ES-I3 (cell line): ENCODE data around the gene ADPRH.
"Not testable (repeated sequence)": the region's sequence is repeated elsewhere in the genome, so short reads cannot be mapped to it uniquely, and the experiment has no call there.

Source experiments
- H3K36me3 ChIP-seq: 2 replicates; pipeline ENCODE4 v1.6.1; 2013; ENCODE audit warnings: mild to moderate bottlenecking, low read length, control low read depth, moderate library complexity; ENCODE audit not compliant: insufficient read depth
- H3K4me1 ChIP-seq: 2 replicates; pipeline ENCODE4 v1.6.1; 2013; ENCODE audit warnings: mild to moderate bottlenecking, control low read depth, low read length; ENCODE audit not compliant: insufficient read depth
- H3K9ac ChIP-seq: 2 replicates; pipeline ENCODE4 v1.6.1; 2013; ENCODE audit warnings: low read depth, mild to moderate bottlenecking, low read length, moderate library complexity
- H3K9me3 ChIP-seq: 2 replicates; pipeline ENCODE4 v1.6.1; 2013; ENCODE audit warnings: mild to moderate bottlenecking, low read length, moderate library complexity; ENCODE audit not compliant: control insufficient read depth, insufficient read depth

The ADPRH gene

DNA sequence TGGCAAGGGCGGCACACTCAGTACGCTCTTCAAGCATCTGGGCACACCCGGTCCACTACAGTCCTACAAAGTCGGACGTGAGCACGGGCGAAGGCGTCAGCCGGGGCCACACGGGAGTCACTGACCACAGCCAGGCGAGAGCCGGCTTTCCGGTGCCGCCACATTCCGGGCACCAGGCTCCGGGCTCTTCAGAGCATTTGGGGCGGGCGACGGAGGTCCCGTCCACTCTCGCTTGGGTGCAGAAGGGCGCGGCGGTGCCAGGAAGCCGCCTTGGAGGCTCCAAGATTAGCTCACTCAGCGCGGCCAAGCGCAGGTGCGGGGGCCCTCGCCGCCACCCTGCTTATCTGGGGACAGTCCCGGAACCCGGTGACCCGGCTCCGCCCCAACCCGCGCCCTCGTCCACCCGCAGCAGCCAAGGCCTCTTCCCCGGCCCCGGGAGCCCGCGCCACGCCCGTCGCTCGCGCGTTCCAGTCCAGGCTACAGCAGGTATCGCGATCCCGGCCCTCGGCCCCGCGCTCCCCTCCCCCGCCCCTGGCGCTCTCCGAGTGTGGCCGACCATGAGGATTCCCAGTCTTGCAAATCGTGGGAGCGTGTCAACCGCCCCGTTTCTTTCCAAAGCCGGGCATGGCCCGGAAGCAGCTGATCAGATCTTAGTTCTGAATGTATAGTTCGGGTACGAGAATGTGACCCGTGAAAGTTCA lies at the start of gene ADPRH:
Gene ADPRH, plus strand, starts transcription at position 127 of the 701 bp plus-strand sequence. CDS start 2,678 bp downstream, outside the sequence.
- peak within 1 kb of the TSS; percentile 60 for H3K9ac ChIP-seq
- H3K9me3 ChIP-seq: no peaks in the 10 kb centered on the region
- H3K36me3 ChIP-seq: no peaks in the 10 kb centered on the region
- no peaks in the 10 kb centered on the region for H3K4me1 ChIP-seq

DNA sequence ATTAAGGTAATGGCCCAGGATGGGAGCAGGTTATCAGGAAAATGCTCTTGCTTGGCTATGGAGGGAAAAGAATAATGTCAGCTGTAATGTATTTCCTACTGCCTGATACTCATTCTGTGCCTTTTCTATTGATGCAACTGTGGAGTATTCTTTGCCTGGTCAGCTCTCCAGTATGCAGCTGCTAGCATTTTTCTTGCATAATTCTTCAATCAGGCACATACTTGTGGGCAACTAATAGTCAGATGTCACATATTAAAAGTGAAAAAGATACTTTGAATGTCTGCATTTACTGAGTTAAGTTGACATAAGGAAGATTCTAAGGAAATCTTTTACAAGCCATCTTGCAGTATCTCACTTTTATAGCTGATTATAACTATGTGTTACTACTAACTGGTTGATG lies 49.4 kb upstream of the ADPRH start:
- Histone ChIP-seq H3K9me3 (no peaks in the 10 kb centered on the region; the same call in 1 of the 2 replicates), H3K9ac (no peak overlapping the region), H3K36me3 (no peaks in the 10 kb centered on the region), H3K4me1 (peaks cover 6% of the 10 kb centered on the region)

DNA sequence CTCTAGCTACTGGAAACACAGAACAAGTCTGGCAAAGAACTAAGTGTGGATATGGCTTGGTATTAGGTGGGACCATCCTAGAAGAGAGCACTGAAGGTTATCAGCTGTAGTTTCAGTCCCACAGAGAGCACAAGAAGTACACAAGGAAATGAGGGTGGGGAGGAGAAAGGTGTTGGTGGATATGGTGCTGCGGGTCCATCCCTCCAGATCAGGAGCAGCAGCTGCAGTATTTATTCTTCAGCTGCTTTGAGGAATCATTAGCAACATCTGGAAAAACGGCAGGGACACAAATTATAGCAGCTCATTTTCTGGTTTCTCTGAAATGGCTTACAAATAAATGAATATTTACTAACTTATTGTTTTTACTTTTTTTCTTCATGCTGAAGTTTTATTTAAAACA lies 48.8 kb upstream of the ADPRH start:
- no peaks in the 10 kb centered on the region for H3K36me3 ChIP-seq
- peaks cover under 1% of the 10 kb centered on the region; the same call in 1 of the 2 replicates for H3K4me1 ChIP-seq
- no peaks in the 10 kb centered on the region; the same call in 1 of the 2 replicates for H3K9me3 ChIP-seq
- H3K9ac ChIP-seq: no peak overlapping the region

DNA sequence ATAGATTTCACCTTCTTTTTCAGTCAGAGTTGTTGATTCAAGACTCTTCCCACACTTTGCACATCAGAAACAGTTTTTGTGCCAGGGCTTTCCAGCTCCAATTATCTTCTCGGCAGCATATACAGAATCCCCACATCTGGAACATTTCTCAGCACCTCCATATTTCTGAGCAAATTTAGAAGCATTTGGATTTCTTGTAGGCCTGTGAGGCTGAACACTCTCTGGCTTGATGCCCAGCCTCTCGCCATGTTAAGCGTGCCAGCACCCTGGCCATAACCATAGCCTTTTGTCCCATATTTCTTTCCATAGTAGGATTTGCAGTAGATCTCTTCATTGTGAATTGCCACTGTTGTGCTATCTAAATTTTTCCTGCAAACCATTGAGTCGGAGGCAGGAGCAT lies 48.1 kb upstream of the ADPRH start:
- Histone ChIP-seq H3K9me3 (no peaks in the 10 kb centered on the region; the same call in 1 of the 2 replicates), H3K4me1 (no peaks in the 10 kb centered on the region), H3K36me3 (no peaks in the 10 kb centered on the region), H3K9ac (no peak overlapping the region)

DNA sequence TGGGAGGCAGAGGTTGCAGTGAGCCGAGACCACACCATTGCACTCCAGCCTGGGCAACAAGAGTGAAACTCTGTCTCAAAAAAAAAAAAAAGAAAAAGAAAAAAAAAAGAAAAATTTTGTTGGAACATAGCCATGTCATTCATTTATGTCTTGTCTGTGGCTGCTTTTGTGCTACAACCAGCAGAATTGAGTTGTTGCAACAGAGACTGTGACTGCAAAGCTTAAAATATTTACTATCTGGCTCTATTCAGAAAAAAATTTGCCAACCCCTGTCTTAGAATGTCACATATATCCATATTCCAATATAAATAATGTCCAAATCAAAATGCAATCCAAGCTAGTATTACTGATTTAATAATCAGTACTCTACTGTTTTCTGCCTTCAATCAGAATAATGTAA lies 45.0 kb upstream of the ADPRH start:
- Histone ChIP-seq H3K36me3 (no peaks in the 10 kb centered on the region), H3K9ac (no peak overlapping the region), H3K9me3 (no peaks in the 10 kb centered on the region), H3K4me1 (no peaks in the 10 kb centered on the region)

DNA sequence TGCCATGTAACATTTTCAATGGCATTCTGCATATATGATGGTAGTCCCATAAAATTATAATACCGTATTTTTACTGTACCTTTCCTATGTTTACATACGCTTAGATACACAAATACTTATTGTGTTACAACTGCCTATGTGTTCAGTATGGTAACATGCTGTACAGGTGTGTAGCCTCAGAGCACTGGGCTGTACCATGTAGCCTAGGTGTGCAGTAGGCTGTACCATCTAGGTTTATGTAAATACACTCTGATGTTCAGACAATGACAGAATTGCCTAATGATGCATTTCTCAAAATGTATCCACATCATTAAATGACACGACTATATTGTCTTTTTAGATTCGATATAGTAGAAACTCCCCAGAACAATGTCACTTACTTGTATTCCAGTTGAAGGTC lies 42.5 kb upstream of the ADPRH start:
- Histone ChIP-seq H3K9me3 (no peaks in the 10 kb centered on the region), H3K4me1 (no peaks in the 10 kb centered on the region), H3K9ac (no peak overlapping the region), H3K36me3 (no peaks in the 10 kb centered on the region)

DNA sequence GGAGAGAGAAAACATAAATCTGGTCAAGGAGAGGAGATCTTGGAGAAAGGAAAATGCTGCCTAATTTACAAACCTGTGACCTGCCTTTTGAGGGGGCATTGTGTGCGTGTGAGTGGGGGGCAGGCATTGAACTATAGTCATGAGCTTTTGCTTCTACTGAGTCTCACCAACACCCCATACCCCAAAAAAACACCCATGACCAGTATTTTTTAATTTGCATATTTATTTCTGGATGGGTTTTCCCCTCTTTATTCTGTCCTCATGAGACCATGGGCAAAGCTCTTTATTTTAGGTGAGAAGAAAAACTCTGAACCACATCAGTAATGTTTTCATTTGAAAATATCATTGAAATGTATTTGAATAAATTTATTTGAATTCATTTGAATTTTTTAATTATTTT lies 40.5 kb upstream of the ADPRH start:
- H3K9me3 ChIP-seq: no peaks in the 10 kb centered on the region
- no peaks in the 10 kb centered on the region for H3K4me1 ChIP-seq
- H3K36me3 ChIP-seq: no peaks in the 10 kb centered on the region
- H3K9ac ChIP-seq: no peak overlapping the region

DNA sequence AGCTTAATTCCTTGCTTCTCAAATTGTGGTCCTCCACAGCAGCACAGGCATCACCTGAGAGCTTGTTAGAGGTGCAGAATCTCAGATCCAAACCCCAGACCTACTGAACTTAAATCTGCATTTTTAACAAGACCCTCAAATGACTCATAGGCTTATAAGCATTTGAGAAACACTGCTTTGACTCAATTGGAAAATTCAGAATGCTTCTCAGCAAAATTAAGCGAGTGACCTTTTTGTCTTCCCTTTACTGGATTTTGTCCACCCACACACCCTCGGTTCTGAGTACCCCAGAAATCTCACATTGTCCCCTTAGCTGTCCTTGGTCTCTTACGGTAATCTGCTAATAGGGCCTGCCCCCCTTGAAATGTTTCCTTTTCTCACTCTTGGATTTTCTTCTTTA lies 37.7 kb upstream of the ADPRH start:
- H3K4me1 ChIP-seq: no peaks in the 10 kb centered on the region
- H3K36me3 ChIP-seq: no peaks in the 10 kb centered on the region
- no peak overlapping the region for H3K9ac ChIP-seq
- no peaks in the 10 kb centered on the region for H3K9me3 ChIP-seq

DNA sequence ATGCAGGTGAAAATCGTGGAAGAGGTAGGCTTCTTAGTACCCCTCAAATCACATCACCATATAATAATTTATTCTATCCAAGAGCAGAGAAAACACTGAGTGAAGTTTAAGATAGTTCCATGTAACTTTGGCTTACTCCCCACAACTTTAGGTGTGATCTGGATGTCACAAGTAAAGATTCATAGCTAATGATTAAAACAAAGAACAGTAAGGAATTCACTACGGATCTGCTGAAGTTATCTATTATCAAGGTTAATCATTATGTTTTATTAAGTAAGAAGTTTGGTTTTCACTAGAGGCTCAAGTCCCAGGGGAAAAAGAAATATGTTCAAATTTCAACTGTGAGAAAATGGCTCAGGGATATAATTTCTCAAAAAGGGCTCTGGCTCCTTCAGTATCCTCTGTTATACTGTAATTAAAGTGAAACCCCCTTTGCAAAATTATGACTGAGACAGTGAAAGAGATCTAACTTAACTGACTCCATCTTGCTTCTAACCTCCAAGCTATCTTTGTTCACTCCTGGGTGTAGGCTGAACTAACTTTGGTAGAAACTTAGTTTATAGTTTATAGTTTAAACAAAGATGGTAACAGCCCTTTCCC lies 37.0 kb upstream of the ADPRH start:
- no peaks in the 10 kb centered on the region for H3K36me3 ChIP-seq
- no peaks in the 10 kb centered on the region for H3K4me1 ChIP-seq
- H3K9me3 ChIP-seq: no peaks in the 10 kb centered on the region
- H3K9ac ChIP-seq: no peak overlapping the region

DNA sequence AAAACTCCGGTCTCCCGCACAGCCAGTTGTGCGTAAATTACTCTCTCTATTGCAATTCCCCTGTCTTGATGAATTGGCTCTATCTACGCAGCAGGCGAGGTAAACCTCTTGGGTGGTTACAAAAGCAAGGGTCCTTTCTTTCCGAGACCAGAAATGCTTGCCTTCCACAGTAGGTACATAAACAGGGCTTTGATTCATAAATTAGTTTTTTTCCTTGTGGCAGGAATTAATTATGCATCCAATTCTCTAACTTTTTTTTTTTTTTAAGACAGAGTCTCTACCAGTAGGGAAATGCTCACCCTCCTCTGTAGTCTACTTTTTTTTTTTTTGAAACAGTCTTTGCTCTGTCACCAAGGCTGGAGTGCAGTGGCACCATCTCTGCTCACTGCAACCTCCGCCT lies 36.1 kb upstream of the ADPRH start:
- H3K9ac ChIP-seq: no peak overlapping the region
- no peaks in the 10 kb centered on the region for H3K36me3 ChIP-seq
- no peaks in the 10 kb centered on the region for H3K9me3 ChIP-seq
- H3K4me1 ChIP-seq: no peaks in the 10 kb centered on the region

DNA sequence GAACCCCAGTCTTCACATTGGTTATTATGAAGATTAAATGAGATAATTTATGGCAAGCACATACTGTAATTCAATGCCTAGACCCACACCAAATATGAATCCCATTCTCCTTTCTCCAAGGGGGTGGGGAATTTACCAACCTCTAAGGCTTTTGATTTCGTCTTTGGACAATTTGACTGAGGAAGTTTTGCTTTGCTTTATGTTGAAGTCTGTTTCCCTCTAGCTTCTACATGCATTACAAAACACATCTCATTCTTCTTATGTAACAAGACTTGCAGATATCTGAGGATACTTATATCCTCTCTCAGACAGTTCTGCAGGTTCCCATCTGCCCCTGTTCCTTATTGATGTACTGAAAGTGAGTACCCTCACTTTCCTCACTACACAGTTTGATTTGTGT lies 32.1 kb upstream of the ADPRH start:
- Histone ChIP-seq H3K36me3 (no peaks in the 10 kb centered on the region), H3K4me1 (no peaks in the 10 kb centered on the region), H3K9me3 (no peaks in the 10 kb centered on the region), H3K9ac (no peak overlapping the region)

DNA sequence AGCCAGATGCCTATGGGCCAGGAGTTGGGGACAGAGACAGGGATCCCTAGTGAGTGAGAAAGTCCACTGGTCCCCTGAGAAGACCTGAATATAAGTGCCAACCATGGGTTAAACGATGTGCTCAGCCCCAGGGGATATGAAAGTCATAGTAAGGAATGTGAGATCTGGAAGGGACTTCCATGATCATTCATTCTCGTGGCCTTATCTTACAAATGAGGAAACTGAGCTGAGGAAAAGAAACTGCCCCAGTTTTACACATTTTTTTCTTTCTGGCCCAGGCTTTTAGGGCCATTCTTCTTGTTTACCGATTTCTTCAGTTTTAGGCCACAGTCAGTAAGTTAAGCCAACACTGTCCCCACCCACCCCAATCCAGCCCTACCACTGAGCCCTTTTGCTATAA lies 31.0 kb upstream of the ADPRH start:
- H3K9me3 ChIP-seq: no peaks in the 10 kb centered on the region
- H3K36me3 ChIP-seq: no peaks in the 10 kb centered on the region
- no peaks in the 10 kb centered on the region for H3K4me1 ChIP-seq
- H3K9ac ChIP-seq: no peak overlapping the region

DNA sequence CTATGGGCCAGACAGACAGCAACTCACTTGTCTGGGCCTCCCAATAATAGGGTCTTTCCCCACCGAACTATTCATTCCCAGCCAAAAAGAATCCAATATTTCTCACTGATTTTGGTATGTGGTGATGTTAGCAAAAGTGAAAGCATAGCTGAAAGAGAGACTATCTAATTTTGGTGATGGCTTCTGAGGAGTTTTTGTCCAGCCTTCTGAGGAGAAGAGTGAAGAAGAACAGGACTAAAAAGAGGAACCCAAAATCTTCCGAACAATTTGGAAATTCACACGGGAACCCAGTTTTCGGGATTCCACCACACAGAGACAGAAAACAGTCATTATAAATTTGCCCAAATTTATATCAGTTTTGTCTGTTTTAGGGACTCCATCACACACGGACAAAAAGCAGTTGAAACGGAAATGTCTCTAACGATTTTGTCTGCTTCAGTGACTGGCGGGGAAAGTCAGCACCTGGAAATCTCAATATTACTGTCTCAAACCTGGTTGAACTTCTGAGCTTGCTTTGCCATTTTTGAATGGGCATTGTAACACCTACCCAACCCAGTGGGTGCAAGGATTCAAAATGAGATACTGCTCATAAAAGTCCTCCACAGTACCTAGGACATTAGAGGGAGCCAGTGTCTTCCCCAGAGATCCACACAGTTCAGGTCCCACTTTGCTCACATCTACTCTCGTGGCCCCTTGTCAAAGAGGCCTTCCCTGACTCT lies 28.9 kb upstream of the ADPRH start:
- Histone ChIP-seq H3K9me3 (no peaks in the 10 kb centered on the region), H3K9ac (no peak overlapping the region), H3K36me3 (no peaks in the 10 kb centered on the region), H3K4me1 (no peaks in the 10 kb centered on the region)

DNA sequence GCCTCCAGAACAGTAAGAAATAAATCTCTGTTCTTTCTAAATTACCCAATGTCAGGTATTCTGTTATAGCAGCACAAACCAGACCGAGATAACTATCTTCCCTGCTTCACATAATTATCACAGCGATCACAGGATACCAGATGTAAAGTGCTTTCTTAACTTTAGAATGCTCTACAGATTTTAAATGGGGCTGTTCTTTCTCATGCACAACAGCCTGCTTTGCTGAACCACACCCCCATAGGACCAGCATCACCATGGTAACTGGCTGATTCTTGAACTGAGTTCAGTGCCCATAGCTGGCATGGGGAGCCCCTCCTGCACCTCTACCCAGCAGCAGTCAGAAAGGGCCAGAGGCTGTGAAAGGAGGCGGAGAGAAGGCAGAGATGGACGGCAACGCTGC lies 27.7 kb upstream of the ADPRH start:
- Histone ChIP-seq H3K36me3 (no peaks in the 10 kb centered on the region), H3K9me3 (no peaks in the 10 kb centered on the region), H3K4me1 (no peaks in the 10 kb centered on the region), H3K9ac (no peak overlapping the region)

DNA sequence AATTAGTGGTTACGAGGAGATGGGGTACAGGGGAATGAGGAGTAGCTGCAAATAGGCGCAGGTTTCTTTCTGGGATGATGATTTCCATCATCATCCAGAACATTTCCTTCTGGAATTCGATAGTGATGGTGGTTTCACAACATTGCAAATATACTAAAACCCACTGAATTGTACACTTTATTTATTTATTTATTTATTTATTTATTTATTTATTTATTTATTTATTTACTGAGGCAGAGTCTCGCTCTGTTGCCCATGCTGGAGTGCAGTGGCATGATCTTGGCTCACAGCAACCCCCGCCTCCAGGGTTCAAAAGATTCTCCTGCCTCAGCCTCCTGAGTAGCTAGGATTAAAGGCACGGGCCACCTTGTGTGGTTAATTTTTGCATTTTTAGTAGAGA lies 26.4 kb upstream of the ADPRH start:
- not testable (repeated sequence) for H3K4me1 ChIP-seq, H3K36me3 ChIP-seq, H3K9ac ChIP-seq, H3K9me3 ChIP-seq
